Colon (tissue), 2 donors: ENCODE measurements around the gene CHTOP.

ENCODE experiments used
- FAIRE-seq: peaks from 2 replicates; lab custom pipeline; 2012; peaks lifted over from hg19 to GRCh38; lab: Jason Lieb, UNC
- donor health status: control.
- donor health status: control.

CHTOP gene

GRCh38 chr1:153687346-153688125 is 53.7 kb downstream of the CHTOP start:
- no peak for FAIRE-seq

DNA sequence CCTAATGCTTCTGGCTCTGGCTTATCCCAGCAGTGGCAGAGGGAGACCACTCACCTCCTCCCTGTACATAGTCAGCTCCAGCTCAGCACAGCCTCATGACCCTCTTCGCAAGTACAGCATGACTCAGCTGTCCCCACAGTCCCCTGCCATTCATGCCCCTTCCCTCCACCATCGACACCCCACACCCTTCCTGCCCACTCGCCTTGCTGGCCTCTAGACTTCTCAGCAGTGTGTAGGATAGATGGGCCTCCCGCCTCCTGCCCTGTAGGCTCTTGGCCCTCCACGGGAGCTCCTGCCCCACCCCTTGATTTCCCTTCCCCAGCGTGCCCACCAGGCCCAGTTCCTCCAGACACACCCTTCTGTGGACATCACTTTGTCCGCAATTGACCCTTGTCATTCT is 54.4 kb downstream of the CHTOP start:
- no peak for FAIRE-seq

DNA sequence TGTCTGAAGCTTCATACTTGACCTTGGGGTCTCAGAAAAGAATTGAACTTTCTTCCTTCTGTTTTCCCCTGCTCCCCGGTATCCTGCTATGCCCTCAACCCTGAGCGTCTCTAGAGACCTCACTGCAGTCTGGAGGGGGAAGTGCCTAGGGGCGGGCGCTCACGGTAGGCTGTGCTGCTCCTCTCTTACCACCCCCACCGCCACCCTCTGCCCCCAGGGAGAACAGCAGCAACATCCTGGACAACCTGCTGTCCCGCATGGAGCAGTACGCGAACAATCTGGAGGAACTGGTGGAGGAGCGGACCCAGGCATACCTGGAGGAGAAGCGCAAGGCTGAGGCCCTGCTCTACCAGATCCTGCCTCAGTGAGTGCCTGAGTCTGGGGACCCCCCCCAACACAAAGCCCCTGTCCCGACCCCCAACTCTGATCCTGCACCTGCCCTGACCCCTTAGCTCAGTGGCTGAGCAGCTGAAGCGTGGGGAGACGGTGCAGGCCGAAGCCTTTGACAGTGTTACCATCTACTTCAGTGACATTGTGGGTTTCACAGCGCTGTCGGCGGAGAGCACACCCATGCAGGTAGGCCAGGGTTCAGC is 55.0 kb downstream of the CHTOP start:
- no peak for FAIRE-seq

DNA sequence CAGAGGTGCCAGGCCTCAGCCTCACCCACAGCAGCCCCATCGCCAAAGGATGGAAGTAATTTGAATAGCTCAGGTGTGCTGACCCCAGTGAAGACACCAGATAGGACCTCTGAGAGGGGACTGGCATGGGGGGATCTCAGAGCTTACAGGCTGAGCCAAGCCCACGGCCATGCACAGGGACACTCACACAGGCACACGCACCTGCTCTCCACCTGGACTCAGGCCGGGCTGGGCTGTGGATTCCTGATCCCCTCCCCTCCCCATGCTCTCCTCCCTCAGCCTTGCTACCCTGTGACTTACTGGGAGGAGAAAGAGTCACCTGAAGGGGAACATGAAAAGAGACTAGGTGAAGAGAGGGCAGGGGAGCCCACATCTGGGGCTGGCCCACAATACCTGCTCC is 59.6 kb downstream of the CHTOP start:
- no peak for FAIRE-seq
